ENCODE measurements around the gene RAP1GDS1.
"Not testable (repeated sequence)": the region's sequence is repeated elsewhere in the genome, so short reads cannot be mapped to it uniquely, and the experiment has no call there.

RAP1GDS1 gene

GRCh38 chr4:98260579-98261404 is at the start of gene RAP1GDS1:
RAP1GDS1 (plus strand) TSS chr4:98261384; CDS start chr4:98261566, 182 bp downstream.
- DNase-seq = peak; percentile 55

- no peak for DNase-seq
Measured at GRCh38 chr4:98222306-98222705, 38.9 kb upstream of the RAP1GDS1 start.

GRCh38 chr4:98226396-98226795 is 34.8 kb upstream of the RAP1GDS1 start:
- DNase-seq = no peak

- DNase-seq = no peak
Measured at GRCh38 chr4:98230961-98231360, 30.2 kb upstream of the RAP1GDS1 start.

GRCh38 chr4:98232202-98232601 is 29.0 kb upstream of the RAP1GDS1 start:
- no peak for DNase-seq

GRCh38 chr4:98237204-98237603 is 24.0 kb upstream of the RAP1GDS1 start:
- DNase-seq = no peak

GRCh38 chr4:98242063-98242462 is 19.1 kb upstream of the RAP1GDS1 start:
- no peak for DNase-seq

- no peak for DNase-seq
Measured at GRCh38 chr4:98242538-98242937, 18.6 kb upstream of the RAP1GDS1 start.

GRCh38 chr4:98245226-98245625 is 16.0 kb upstream of the RAP1GDS1 start:
- DNase-seq = no peak

- no peak for DNase-seq
Measured at GRCh38 chr4:98248934-98249333, 12.2 kb upstream of the RAP1GDS1 start.

- DNase-seq = no peak
Measured at GRCh38 chr4:98249831-98250230, 11.4 kb upstream of the RAP1GDS1 start.

- DNase-seq = no peak
Measured at GRCh38 chr4:98253499-98253898, 7.7 kb upstream of the RAP1GDS1 start.

- no peak for DNase-seq
Measured at GRCh38 chr4:98260047-98260578, 1.1 kb upstream of the RAP1GDS1 start.

GRCh38 chr4:98261405-98262291 is 464 bp downstream of the RAP1GDS1 start:
- no peak for DNase-seq

GRCh38 chr4:98262431-98262830 is 1.2 kb downstream of the RAP1GDS1 start:
- no peak for DNase-seq

- DNase-seq = no peak
Measured at GRCh38 chr4:98267498-98267897, 6.3 kb downstream of the RAP1GDS1 start.

- DNase-seq = no peak
Measured at GRCh38 chr4:98275145-98275544, 14.0 kb downstream of the RAP1GDS1 start.

GRCh38 chr4:98283219-98284189 is 22.3 kb downstream of the RAP1GDS1 start:
- no peak for DNase-seq

GRCh38 chr4:98284640-98285046 is 23.5 kb downstream of the RAP1GDS1 start:
- no peak for DNase-seq

- no peak for DNase-seq
Measured at GRCh38 chr4:98285676-98286075, 24.5 kb downstream of the RAP1GDS1 start.

GRCh38 chr4:98287328-98287727 is 26.1 kb downstream of the RAP1GDS1 start:
- DNase-seq = no peak

GRCh38 chr4:98288671-98289070 is 27.5 kb downstream of the RAP1GDS1 start:
- not testable (repeated sequence) for DNase-seq
